Measurements from ENCODE around the gene DDR2.
"Not testable (repeated sequence)": the region's sequence is repeated elsewhere in the genome, so short reads cannot be mapped to it uniquely, and the experiment has no call there.

Gene DDR2

DNA sequence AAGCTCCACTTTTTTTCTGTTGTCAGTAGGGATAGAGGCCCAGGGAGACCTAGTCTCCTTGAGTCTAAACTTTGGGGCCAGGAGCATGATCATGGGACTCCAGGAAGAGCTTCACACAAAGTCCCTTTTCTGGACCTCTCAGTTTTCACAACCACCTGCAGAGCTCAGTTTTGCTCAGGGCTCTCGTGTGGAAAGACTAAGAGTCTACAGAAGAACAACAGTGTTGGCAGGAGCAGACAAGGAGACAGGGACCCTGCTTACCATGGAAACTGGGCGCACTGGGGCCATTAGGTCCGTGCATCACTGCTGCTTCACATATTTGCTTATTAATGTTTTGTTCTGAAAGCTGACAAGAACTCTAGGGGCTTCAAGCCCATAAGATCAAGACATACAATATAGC lies 94.3 kb downstream of the DDR2 start:
- Histone ChIP-seq H3K9me3 (ENCODE audit: control insufficient read depth, low read length) (no peaks in the 10 kb centered on the region), H4K91ac (ENCODE audit: low read length) (no peak overlapping the region), H3K4me3 (ENCODE audit: insufficient read depth in 1 of 2, low read depth in 1 of 2, low read length in 2 of 2) (no peak overlapping the region), H3K23ac (ENCODE audit: low read length in 2 of 2) (no peak overlapping the region), H2BK120ac (ENCODE audit: low read depth, low read length) (no peak overlapping the region), H2AK5ac (ENCODE audit: low read length, severe bottlenecking) (no peak overlapping the region), H3K36me3 (ENCODE audit: control insufficient read depth in 1 of 2, insufficient read depth in 2 of 2, low read depth in 1 of 2, low read length in 2 of 2) (peaks cover 0 to 68% of the 10 kb centered on the region in 2 experiments), H3K4ac (ENCODE audit: low read depth in 1 of 2, low read length in 2 of 2) (no peak overlapping the region), H3K14ac (ENCODE audit: low read length in 2 of 2) (no peak overlapping the region), H2BK5ac (ENCODE audit: low read depth, low read length, poor library complexity, severe bottlenecking) (no peak overlapping the region), H3K4me1 (ENCODE audit: control insufficient read depth, insufficient read depth, low read depth, low read length) (peaks cover 5% of the 10 kb centered on the region), H3K27ac (ENCODE audit: low read length, poor library complexity, severe bottlenecking) (no peak overlapping the region), H3K18ac (ENCODE audit: low read depth in 1 of 2, low read length in 2 of 2) (no peak overlapping the region), H3K9ac (ENCODE audit: low read length) (no peak overlapping the region), H2BK12ac (ENCODE audit: low read length in 2 of 2) (no peak overlapping the region), H2AFZ (ENCODE audit: low read depth, low read length) (no peak overlapping the region), H4K8ac (ENCODE audit: low read length) (no peak overlapping the region), H3K27me3 (ENCODE audit: control insufficient read depth in 1 of 2, insufficient read depth in 1 of 2, low read length in 2 of 2) (no peaks in the 10 kb centered on the region), H2BK15ac (ENCODE audit: low read depth, poor library complexity, severe bottlenecking) (no peak overlapping the region), H3K79me1 (replicated peaks; ENCODE audit: low read length, poor library complexity, severe bottlenecking) (peaks cover 26% of the 10 kb centered on the region), H3K4me2 (ENCODE audit: low read length, poor library complexity, severe bottlenecking) (no peak overlapping the region)
- WGBS = 92% methylated on average over 3 of the region's 3 CpGs
- DNase-seq = no peak

GRCh38 chr1:162727493-162727892 lies 95.2 kb downstream of the DDR2 start:
- not testable (repeated sequence) for H4K91ac ChIP-seq (ENCODE audit: low read length); H3K9me3 ChIP-seq (ENCODE audit: control insufficient read depth, low read length); H3K18ac ChIP-seq (ENCODE audit: low read depth in 1 of 2, low read length in 2 of 2); H3K4me1 ChIP-seq (ENCODE audit: control insufficient read depth, insufficient read depth, low read depth, low read length); H2AK5ac ChIP-seq (ENCODE audit: low read length, severe bottlenecking); H3K27me3 ChIP-seq (ENCODE audit: control insufficient read depth in 1 of 2, insufficient read depth in 1 of 2, low read length in 2 of 2); H3K14ac ChIP-seq (ENCODE audit: low read length in 2 of 2); H2BK12ac ChIP-seq (ENCODE audit: low read length in 2 of 2); H3K9ac ChIP-seq (ENCODE audit: low read length); H2BK120ac ChIP-seq (ENCODE audit: low read depth, low read length); DNase-seq; H3K4me2 ChIP-seq (ENCODE audit: low read length, poor library complexity, severe bottlenecking); H2AFZ ChIP-seq (ENCODE audit: low read depth, low read length); H4K8ac ChIP-seq (ENCODE audit: low read length); H2BK15ac ChIP-seq (ENCODE audit: low read depth, poor library complexity, severe bottlenecking); H2BK5ac ChIP-seq (ENCODE audit: low read depth, low read length, poor library complexity, severe bottlenecking); H3K4ac ChIP-seq (ENCODE audit: low read depth in 1 of 2, low read length in 2 of 2); H3K23ac ChIP-seq (ENCODE audit: low read length in 2 of 2); H3K4me3 ChIP-seq (ENCODE audit: insufficient read depth in 1 of 2, low read depth in 1 of 2, low read length in 2 of 2); H3K27ac ChIP-seq (ENCODE audit: low read length, poor library complexity, severe bottlenecking)
- peaks cover 27% of the 10 kb centered on the region for H3K79me1 ChIP-seq (replicated peaks; ENCODE audit: low read length, poor library complexity, severe bottlenecking)
- WGBS = no CpG with 5 or more reads among the region's 1 CpG
- peaks cover 0 to 68% of the 10 kb centered on the region in 2 experiments for H3K36me3 ChIP-seq (ENCODE audit: control insufficient read depth in 1 of 2, insufficient read depth in 2 of 2, low read depth in 1 of 2, low read length in 2 of 2)

GRCh38 chr1:162728573-162728972 lies 96.3 kb downstream of the DDR2 start:
- Histone ChIP-seq H3K18ac (ENCODE audit: low read depth in 1 of 2, low read length in 2 of 2) (no peak overlapping the region), H3K79me1 (replicated peaks; ENCODE audit: low read length, poor library complexity, severe bottlenecking) (peaks cover 23% of the 10 kb centered on the region), H4K91ac (ENCODE audit: low read length) (no peak overlapping the region), H2AFZ (ENCODE audit: low read depth, low read length) (no peak overlapping the region), H3K4me1 (ENCODE audit: control insufficient read depth, insufficient read depth, low read depth, low read length) (peaks cover 9% of the 10 kb centered on the region), H2BK5ac (ENCODE audit: low read depth, low read length, poor library complexity, severe bottlenecking) (no peak overlapping the region), H3K23ac (ENCODE audit: low read length in 2 of 2) (no peak overlapping the region), H3K4me2 (ENCODE audit: low read length, poor library complexity, severe bottlenecking) (no peak overlapping the region), H3K9me3 (ENCODE audit: control insufficient read depth, low read length) (no peaks in the 10 kb centered on the region), H2BK15ac (ENCODE audit: low read depth, poor library complexity, severe bottlenecking) (no peak overlapping the region), H3K9ac (ENCODE audit: low read length) (no peak overlapping the region), H4K8ac (ENCODE audit: low read length) (no peak overlapping the region), H2BK120ac (ENCODE audit: low read depth, low read length) (no peak overlapping the region), H2BK12ac (ENCODE audit: low read length in 2 of 2) (no peak overlapping the region), H3K36me3 (ENCODE audit: control insufficient read depth in 1 of 2, insufficient read depth in 2 of 2, low read depth in 1 of 2, low read length in 2 of 2) (peaks cover 0 to 66% of the 10 kb centered on the region in 2 experiments), H3K4me3 (ENCODE audit: insufficient read depth in 1 of 2, low read depth in 1 of 2, low read length in 2 of 2) (no peak overlapping the region), H2AK5ac (ENCODE audit: low read length, severe bottlenecking) (no peak overlapping the region), H3K14ac (ENCODE audit: low read length in 2 of 2) (no peak overlapping the region), H3K27ac (ENCODE audit: low read length, poor library complexity, severe bottlenecking) (no peak overlapping the region), H3K27me3 (ENCODE audit: control insufficient read depth in 1 of 2, insufficient read depth in 1 of 2, low read length in 2 of 2) (no peaks in the 10 kb centered on the region), H3K4ac (ENCODE audit: low read depth in 1 of 2, low read length in 2 of 2) (no peak overlapping the region)
- no peak for DNase-seq
- 92% methylated on average over 2 of the region's 2 CpGs for WGBS

- H3K4ac ChIP-seq (ENCODE audit: low read depth in 1 of 2, low read length in 2 of 2); H3K14ac ChIP-seq (ENCODE audit: low read length in 2 of 2); H4K8ac ChIP-seq (ENCODE audit: low read length); DNase-seq; H2AFZ ChIP-seq (ENCODE audit: low read depth, low read length); H3K18ac ChIP-seq (ENCODE audit: low read depth in 1 of 2, low read length in 2 of 2); H3K9ac ChIP-seq (ENCODE audit: low read length); H3K23ac ChIP-seq (ENCODE audit: low read length in 2 of 2); H3K4me3 ChIP-seq (ENCODE audit: insufficient read depth in 1 of 2, low read depth in 1 of 2, low read length in 2 of 2); H2BK12ac ChIP-seq (ENCODE audit: low read length in 2 of 2); H3K27me3 ChIP-seq (ENCODE audit: control insufficient read depth in 1 of 2, insufficient read depth in 1 of 2, low read length in 2 of 2); H2BK5ac ChIP-seq (ENCODE audit: low read depth, low read length, poor library complexity, severe bottlenecking); H3K4me2 ChIP-seq (ENCODE audit: low read length, poor library complexity, severe bottlenecking); H3K4me1 ChIP-seq (ENCODE audit: control insufficient read depth, insufficient read depth, low read depth, low read length); H2AK5ac ChIP-seq (ENCODE audit: low read length, severe bottlenecking); H2BK120ac ChIP-seq (ENCODE audit: low read depth, low read length); H4K91ac ChIP-seq (ENCODE audit: low read length); H2BK15ac ChIP-seq (ENCODE audit: low read depth, poor library complexity, severe bottlenecking); H3K27ac ChIP-seq (ENCODE audit: low read length, poor library complexity, severe bottlenecking); H3K9me3 ChIP-seq (ENCODE audit: control insufficient read depth, low read length): not testable (repeated sequence)
- Histone ChIP-seq H3K79me1 (replicated peaks; ENCODE audit: low read length, poor library complexity, severe bottlenecking) (peaks cover 23% of the 10 kb centered on the region), H3K36me3 (ENCODE audit: control insufficient read depth in 1 of 2, insufficient read depth in 2 of 2, low read depth in 1 of 2, low read length in 2 of 2) (peaks cover 0 to 66% of the 10 kb centered on the region in 2 experiments)
- no CpG with 5 or more reads among the region's 1 CpG for WGBS
Measured at GRCh38 chr1:162729195-162729774, 97.0 kb downstream of the DDR2 start.
